Testis (tissue), 3 donors: Measurements from ENCODE around the gene SERPINA12. TPM values are rescaled to one million over a fixed set of nuclear protein-coding genes. Genes with fewer than 3 reads are reported as not detected.

Source experiments
- DNase-seq: peaks from one replicate; pipeline ENCODE4 v3.0.0-alpha.2; 2019
- H3K27ac ChIP-seq, 2 donors: fragments of 200-600 bp; sonication (generic); one replicate each; pipeline ENCODE4 v1.5.1; 2019
- H3K27me3 ChIP-seq: fragments of 200-600 bp; sonication (generic); one replicate; pipeline ENCODE4 v1.5.1; 2019
- H3K36me3 ChIP-seq: fragments of 200-600 bp; sonication (generic); one replicate; pipeline ENCODE4 v1.5.1; 2017; ENCODE audit warnings: low read depth; ENCODE audit errors: missing control alignments
- H3K4me1 ChIP-seq: fragments of 200-600 bp; sonication (generic); one replicate; pipeline ENCODE4 v1.5.1; 2019
- H3K4me3 ChIP-seq, 2 donors: fragments of 200-600 bp; sonication (generic); one replicate each; pipeline ENCODE4 v1.5.1; 2017 to 2019
- H3K9me3 ChIP-seq: fragments of 200-600 bp; sonication (generic); one replicate; pipeline ENCODE4 v1.5.1; 2017
- CTCF ChIP-seq, 3 experiments: fragments of 450-650 bp in 2 of 3; fragments of 200-600 bp in 1 of 3; sonication (generic) in 1 of 3; IDR thresholded peaks; one replicate each; pipeline ENCODE4 v1.5.1; 2016 to 2019; ENCODE audit warnings: antibody characterized with exemption in 3 of 3, mild to moderate bottlenecking in 2 of 3, moderate library complexity in 1 of 3
- POLR2A ChIP-seq: fragments of 450-650 bp; IDR thresholded peaks from one replicate; pipeline ENCODE4 v1.6.1; 2017; ENCODE audit warnings: antibody characterized with exemption, mild to moderate bottlenecking, moderate library complexity
- WGBS, 2 donors: methylation state at CpG; one replicate each; pipeline ENCODE4 v1.1.5; 2018; 5-methylcytosine and 5-hydroxymethylcytosine counted together
- intact Hi-C: fragments of 100-400 bp; cut with DNase I; formaldehyde crosslinking; loops from one replicate; pipeline ENCODE4 v1.15.1; 2023; ENCODE audit warnings: low total_unique reads
- polyA plus RNA-seq: library from polyadenylated mRNA; stranded (reverse); fragments of 350-450 nt; fragmentation: Illumina TruSeq; extraction: RNeasy Lipid Tissue Mini Kit (QIAGEN cat#74804); gene quantifications from one replicate; pipeline ENCODE4 v1.2.3, GENCODE V29; 2014; ENCODE audit warnings: low read depth, low replicate concordance; ENCODE audit not compliant: insufficient read depth
- total RNA-seq, 2 donors: library from RNA; depleted of rRNA; stranded (reverse); fragments of >200 nt; gene quantifications; one replicate each; pipeline ENCODE4 v1.2.3, GENCODE V29; 2016

SERPINA12 gene
- total and polyA plus RNA-seq, 3 donors from 2014 or later: 0.25 to 0.47 TPM; not detected in 1

- Histone ChIP-seq H3K36me3 (no peaks in the 10 kb centered on the region), H3K27ac (no peak within 1 kb of the TSS), H3K4me3 (no peak within 1 kb of the TSS), H3K27me3 (no peaks in the 10 kb centered on the region), H3K4me1 (no peaks in the 10 kb centered on the region), H3K9me3 (no peaks in the 10 kb centered on the region)
- DNase-seq: no peak
- intact Hi-C loops: no loop called here
- WGBS, 2 donors: 78 to 89% methylated on average over 2 of the region's 2 CpGs
- no peak for TF ChIP-seq POLR2A
Measured at GRCh38 chr14:94476023-94476422, 33.2 kb downstream of the SERPINA12 start, which contains the start of gene SERPINA9. SERPINA9 (minus strand) TSS chr14:94476197; CDS start chr14:94469840, 6,357 bp downstream.

DNA sequence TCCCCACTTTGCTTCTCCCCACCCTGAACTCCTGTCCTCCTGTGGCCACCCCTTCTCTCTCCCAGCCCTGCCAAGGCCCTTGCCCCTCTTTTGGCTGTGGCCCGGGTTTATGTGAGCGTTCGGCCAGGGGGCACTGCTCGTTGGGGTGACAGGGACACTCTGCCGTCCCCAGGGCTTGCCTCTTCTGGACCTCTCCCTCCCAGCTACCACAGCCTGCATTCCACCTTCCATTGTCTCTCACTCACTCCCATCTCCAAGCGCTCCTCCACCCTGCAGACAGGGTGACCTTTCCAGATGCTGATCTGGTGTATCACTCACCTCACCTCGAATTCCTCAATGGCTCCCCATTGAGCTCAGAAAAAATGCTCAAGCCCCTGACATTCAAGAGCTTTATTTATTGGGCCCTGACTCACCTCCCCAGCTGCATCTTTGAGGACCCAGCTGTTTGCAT lies 34.7 kb downstream of the SERPINA12 start:
- Histone ChIP-seq H3K27me3 (no peaks in the 10 kb centered on the region), H3K27ac (no peak overlapping the region), H3K4me3 (no peak overlapping the region), H3K36me3 (no peaks in the 10 kb centered on the region), H3K4me1 (no peaks in the 10 kb centered on the region), H3K9me3 (no peaks in the 10 kb centered on the region)
- WGBS, 2 donors: 86% methylated on average over 7 of the region's 7 CpGs
- DNase-seq: no peak
- TF ChIP-seq POLR2A (no peak), CTCF (IDR thresholded peaks at IDR 0.05) (no peak)
- intact Hi-C loops: no loop called here

- no peak overlapping the region for H3K4me3 ChIP-seq
- no peaks in the 10 kb centered on the region for H3K27me3 ChIP-seq
- no peaks in the 10 kb centered on the region for H3K9me3 ChIP-seq
- no peak for DNase-seq
- no peak for TF ChIP-seq POLR2A
- TF ChIP-seq CTCF (IDR thresholded peaks at IDR 0.05): no peak
- H3K27ac ChIP-seq: no peak overlapping the region
- intact Hi-C loops: no loop called here
- no peaks in the 10 kb centered on the region for H3K4me1 ChIP-seq
- H3K36me3 ChIP-seq: no peaks in the 10 kb centered on the region
- WGBS, 2 donors: 89 to 91% methylated on average over 10 to 16 of the region's 16 CpGs
Measured at GRCh38 chr14:94473666-94474410, 35.4 kb downstream of the SERPINA12 start.

GRCh38 chr14:94472842-94473241 lies 36.4 kb downstream of the SERPINA12 start:
- WGBS, 2 donors: 74 to 79% methylated on average over 4 of the region's 4 CpGs
- TF ChIP-seq CTCF (IDR thresholded peaks at IDR 0.05): no peak
- no peak for TF ChIP-seq POLR2A
- Histone ChIP-seq H3K9me3 (no peaks in the 10 kb centered on the region), H3K27ac (no peak overlapping the region), H3K36me3 (no peaks in the 10 kb centered on the region), H3K4me3 (no peak overlapping the region), H3K4me1 (no peaks in the 10 kb centered on the region), H3K27me3 (no peaks in the 10 kb centered on the region)
- DNase-seq: no peak
- intact Hi-C loops: no loop called here

DNA sequence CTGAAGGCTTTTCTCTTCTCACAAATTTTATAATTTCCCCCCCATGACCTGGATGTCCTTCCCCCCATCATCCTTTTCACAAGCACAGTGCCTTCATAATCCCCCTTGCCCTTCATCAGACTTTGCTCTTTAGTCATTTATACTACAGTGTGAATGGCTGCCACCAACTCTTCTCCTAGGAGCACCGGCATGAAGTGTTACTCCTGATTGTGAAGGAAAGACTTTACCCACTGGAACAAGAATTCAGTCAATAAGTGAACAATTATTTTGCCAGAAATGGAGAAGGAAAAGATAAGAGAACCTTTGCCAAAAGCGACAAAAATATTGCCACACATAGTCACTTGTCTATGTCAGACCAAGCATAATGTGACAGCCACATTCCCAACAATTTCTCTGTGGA lies 38.2 kb downstream of the SERPINA12 start:
- no peaks in the 10 kb centered on the region for H3K36me3 ChIP-seq
- TF ChIP-seq CTCF (IDR thresholded peaks at IDR 0.05) (no peak), POLR2A (no peak)
- H3K27ac ChIP-seq: no peak overlapping the region
- intact Hi-C loops: no loop called here
- DNase-seq: no peak
- H3K27me3 ChIP-seq: no peaks in the 10 kb centered on the region
- 93 to 100% methylated on average over 2 of the region's 2 CpGs for WGBS, 2 donors
- no peaks in the 10 kb centered on the region for H3K4me1 ChIP-seq
- H3K4me3 ChIP-seq: no peak overlapping the region
- H3K9me3 ChIP-seq: no peaks in the 10 kb centered on the region
